GM10847 (cell line): Measurements from ENCODE around the gene FBXO11.

Source experiments
- POLR2A ChIP-seq: IDR thresholded peaks from 2 replicates; pipeline ENCODE4 v1.6.1; 2011; ENCODE audit not compliant: insufficient read length; ENCODE audit errors: extremely low read depth

FBXO11 gene

DNA sequence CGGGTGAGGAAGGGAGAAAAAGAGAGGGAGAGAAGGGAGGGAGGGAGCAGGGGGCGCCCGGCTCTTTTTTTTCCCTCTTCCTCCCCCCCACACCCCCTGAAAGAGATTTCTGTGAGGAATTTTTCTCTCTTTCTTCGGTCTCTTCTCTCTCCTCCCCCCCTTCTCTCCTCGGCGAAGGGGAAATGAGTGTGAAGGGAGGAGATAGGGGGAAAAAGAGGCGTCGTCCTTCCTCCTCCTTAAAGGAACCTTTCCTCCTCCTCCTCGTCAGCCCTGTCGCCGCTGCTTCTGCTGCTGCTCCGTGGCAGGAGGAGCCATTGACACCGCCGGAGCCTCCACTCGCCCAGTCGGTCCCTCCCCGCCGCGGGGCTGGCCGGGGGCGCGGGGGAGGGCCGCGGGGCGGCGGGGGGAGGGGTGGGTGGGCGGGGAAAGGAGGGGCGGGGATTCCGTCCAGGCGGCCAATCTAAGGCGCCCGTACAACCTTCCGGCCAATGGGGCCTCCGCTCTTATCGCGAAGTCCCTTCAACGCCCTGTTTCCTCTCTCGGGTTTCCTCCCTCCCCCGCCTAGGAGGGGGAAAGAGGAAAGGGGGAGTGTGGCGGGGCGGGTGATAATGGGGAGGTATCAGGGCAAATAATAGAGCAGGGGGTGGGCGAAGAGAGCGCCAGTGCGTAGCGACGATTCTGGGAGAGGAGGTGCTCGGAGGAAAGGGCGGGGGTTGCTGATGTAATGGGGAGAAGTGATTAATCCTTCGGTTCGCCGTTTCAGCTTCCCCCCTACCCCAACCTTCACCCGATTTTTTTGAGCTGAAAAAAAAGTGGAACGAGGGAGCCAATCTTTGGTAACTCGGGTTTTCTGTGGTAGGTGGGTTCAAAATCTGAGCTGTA lies at the start of gene FBXO11:
Gene FBXO11, minus strand, starts transcription at position 342 of the 882 bp plus-strand sequence. CDS start 778 bp downstream, outside the sequence.
- peak; percentile 69 for TF ChIP-seq POLR2A

GRCh38 chr2:47950340-47951301 lies 44.3 kb upstream of the FBXO11 start:
- TF ChIP-seq POLR2A, result no peak

DNA sequence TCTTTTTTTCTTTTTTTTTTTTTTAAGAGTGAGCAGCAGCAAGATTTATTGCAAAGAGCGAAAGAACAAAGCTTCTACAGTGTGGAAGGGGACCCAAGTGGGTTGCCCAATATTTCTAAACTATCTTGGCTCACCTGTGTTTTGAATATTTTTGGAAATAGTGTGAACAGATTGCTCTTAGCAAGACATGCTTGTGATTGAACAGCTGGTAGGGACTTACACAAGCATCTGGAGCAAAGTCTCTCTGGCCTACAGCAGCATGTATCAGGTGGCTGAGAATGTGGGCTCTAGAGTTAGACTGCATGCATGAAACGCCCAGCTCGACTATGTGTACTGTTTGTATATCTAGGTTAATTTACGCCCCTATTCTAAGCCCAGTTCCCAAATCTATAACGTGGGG lies 40.3 kb upstream of the FBXO11 start:
- no peak for TF ChIP-seq POLR2A

DNA sequence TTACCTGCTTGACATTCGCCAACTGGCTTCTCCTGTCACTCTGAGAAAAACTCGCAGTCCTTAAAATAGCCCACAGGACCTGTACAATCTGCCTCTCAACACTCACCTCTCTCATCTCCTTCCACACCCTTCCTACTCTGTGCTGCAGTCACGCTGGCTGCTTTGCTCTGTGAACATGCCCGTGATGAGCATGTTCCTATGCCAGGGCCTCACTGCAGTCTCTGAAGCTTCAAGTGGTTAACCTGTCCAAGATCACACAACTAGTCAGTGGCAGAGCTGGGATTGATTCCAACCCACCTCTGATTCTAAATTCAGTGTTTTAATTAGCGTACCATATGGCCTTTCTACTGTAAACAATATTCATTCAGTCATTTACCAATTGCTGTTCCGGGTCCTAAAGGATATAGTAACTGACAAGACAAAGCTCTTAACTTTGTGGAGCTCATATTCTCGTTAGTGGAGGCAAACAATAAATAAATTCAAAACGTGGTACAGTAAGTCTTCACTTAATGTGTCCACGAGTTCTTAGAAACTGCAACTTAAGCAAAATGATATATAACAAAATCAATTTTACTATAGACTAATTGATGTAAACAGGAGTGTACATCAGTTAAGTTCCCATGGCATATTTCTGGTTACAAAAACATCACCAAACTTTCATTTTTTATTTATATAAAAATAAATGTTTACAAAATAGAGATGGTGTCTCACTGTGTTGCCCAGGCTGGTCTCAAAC lies 38.9 kb upstream of the FBXO11 start:
- TF ChIP-seq POLR2A, result no peak

GRCh38 chr2:47941936-47942335 lies 35.6 kb upstream of the FBXO11 start:
- TF ChIP-seq POLR2A, result no peak

DNA sequence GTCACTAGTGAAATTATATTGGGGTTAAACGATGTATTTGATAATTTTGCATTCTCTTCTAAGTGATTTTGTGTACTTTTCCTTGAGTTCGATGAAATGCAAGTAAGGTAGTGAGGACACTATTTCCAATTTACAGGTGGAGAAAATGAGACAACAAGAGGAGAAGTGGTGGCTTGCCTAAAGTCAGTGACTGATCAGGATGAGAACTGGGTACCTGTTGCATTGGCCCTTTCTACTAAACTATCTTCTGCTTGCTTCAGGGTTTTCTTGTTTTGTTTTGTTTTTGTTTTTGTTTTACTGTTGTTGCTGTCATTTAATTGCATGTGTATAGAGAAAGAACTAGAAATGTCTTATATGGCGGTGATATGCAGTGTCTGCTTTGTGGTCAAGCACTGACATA lies 31.4 kb upstream of the FBXO11 start:
- no peak for TF ChIP-seq POLR2A

DNA sequence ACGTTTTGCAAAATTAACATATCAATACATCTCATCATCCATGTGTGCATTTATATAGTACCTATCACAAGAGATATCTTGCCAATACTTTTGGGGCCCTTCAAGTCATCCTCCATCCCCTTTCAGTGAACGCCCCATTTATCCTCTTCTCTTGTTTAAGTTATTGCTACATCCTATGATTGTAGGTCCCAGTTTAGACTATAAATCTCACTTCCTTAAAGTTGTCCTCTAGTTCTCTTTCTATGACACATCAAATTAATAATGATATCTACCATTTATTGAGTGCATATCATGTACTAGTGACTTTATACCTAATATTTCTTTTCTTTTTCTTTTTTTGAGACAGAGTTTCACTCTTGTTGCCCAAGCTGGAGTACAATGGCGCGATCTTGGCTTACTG lies 28.8 kb upstream of the FBXO11 start:
- no peak for TF ChIP-seq POLR2A

DNA sequence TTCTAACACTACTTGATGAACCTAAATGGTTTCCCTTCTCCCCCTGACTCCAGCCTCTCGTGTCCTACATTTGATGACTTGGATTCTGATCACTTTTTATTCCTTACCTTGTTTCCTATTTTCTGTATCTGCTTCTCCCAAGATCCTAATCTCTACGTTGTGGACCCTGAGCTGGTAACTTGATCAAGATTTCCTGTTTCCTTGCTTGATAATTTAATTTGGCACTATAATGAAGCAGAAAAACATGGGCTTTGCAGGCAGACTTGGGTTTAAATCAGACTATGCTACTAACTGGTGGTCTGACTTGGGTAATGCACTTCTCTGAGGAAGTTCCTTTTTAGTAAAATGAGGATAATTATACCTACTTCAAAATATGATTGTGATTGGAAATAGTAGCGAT lies 11.7 kb upstream of the FBXO11 start:
- TF ChIP-seq POLR2A, result no peak

GRCh38 chr2:47917276-47917961 lies 11.1 kb upstream of the FBXO11 start:
- no peak for TF ChIP-seq POLR2A

GRCh38 chr2:47916412-47916811 lies 10.1 kb upstream of the FBXO11 start:
- TF ChIP-seq POLR2A, result no peak

DNA sequence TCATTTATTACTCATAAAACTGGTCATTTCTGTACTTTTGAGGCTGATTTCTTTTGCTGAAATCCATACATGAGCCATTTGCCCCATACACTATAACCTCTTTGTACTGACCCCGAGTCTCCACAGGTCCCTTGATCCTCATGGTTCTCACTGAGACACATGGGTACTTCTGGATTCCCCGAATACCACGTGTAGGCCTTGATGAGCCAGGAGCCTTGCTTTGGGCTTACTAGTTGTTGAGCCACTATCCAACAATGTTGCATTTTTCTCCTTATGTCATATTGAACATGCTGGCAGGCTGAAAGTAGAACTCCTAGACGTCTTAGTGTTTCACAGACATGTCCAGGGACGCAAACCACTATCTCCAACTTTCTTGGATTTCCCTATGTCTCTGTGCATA lies 2.4 kb upstream of the FBXO11 start:
- no peak for TF ChIP-seq POLR2A

GRCh38 chr2:47907039-47907781 lies 912 bp upstream of the FBXO11 start:
- TF ChIP-seq POLR2A, result no peak

DNA sequence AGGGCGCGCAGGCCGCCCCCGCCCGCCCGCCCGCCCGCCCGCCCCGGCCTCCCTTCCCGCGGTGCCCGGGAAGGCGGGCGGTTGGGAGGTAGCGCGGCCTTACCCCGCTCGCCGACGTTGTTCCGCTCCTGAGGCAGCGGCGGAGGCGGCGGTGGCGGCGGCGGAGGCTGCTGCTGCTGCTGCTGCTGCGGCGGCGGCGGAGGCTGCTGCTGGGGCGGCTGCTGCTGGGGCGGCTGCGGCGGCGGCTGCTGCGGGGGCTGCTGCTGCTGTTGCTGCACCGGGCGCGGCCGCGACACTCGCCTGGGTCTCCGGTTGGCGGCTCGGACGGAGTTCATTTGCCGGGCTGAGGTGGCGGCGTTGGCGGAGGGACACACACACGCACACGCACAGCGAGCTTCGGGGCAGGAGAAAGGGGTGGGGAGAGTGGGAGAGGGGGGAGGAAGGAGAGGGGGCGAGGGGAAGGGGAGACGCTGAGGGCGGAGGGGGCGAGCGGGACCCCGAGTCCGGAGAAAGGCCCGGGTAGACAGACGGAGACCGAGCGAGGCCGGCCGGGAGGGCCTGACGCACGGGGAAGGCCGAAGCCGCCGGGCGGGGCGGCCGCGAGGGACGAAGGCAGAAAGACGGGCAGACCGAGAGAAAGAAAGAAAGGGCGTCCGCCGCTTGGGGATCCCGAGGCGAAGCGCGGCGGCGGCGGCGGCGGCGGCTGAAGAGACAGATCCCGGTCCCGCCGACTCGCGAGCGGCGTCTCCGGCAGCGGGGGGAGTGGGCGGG lies 727 bp downstream of the FBXO11 start:
- peak; percentile 19 for TF ChIP-seq POLR2A
